Esophagus muscularis mucosa (tissue), 4 donors: ENCODE data around the gene COL26A1. TPM values are rescaled to one million over a fixed set of nuclear protein-coding genes. Genes with fewer than 3 reads are reported as not detected.
"Not testable (repeated sequence)": the region's sequence is repeated elsewhere in the genome, so short reads cannot be mapped to it uniquely, and the experiment has no call there.

Source experiments
- DNase-seq: peaks from one replicate; pipeline ENCODE4 v3.0.0-alpha.2; 2017; ENCODE audit errors: extremely low spot score
- H3K27ac ChIP-seq, 4 donors: fragments of 200-600 bp; sonication (generic); replicated peaks in 1 of 4; 1 replicate in 3 of 4; 2 replicates in 1 of 4; pipeline ENCODE4 v1.5.1; 2016 to 2019; ENCODE audit warnings: mild to moderate bottlenecking in 1 of 4
- H3K27me3 ChIP-seq, 4 donors: fragments of 200-600 bp; sonication (generic); one replicate each; pipeline versions ENCODE4 v1.5.1 to v1.6.0; 2016 to 2019
- H3K36me3 ChIP-seq, 4 donors: fragments of 200-600 bp; sonication (generic); one replicate each; pipeline ENCODE4 v1.5.1; 2016 to 2019
- H3K4me1 ChIP-seq, 4 donors: fragments of 200-600 bp; sonication (generic); one replicate each; pipeline ENCODE4 v1.5.1; 2016 to 2019
- H3K4me3 ChIP-seq, 4 donors: fragments of 200-600 bp; sonication (generic); 1 replicate in 2 of 4; 2 replicates in 2 of 4; pipeline ENCODE4 v1.5.1; 2016 to 2019; ENCODE audit warnings: mild to moderate bottlenecking in 4 of 4, moderate library complexity in 1 of 4
- H3K9me3 ChIP-seq, 4 donors: fragments of 200-600 bp; sonication (generic); 1 replicate in 3 of 4; 2 replicates in 1 of 4; pipeline ENCODE4 v1.5.1; 2016 to 2019
- EP300 ChIP-seq: sonication (generic); formaldehyde crosslinking; IDR thresholded peaks from one replicate; pipeline ENCODE4 v1.6.1; 2017; ENCODE audit warnings: antibody characterized with exemption
- POLR2A ChIP-seq: fragments of 450-650 bp; IDR thresholded peaks from one replicate; pipeline ENCODE4 v1.6.1; 2017; ENCODE audit warnings: antibody characterized with exemption, moderate library complexity, mild to moderate bottlenecking, low read depth
- POLR2AphosphoS5 ChIP-seq, 2 donors: sonication (generic); formaldehyde crosslinking; IDR thresholded peaks; one replicate each; pipeline ENCODE4 v1.6.1; 2017; ENCODE audit warnings: antibody characterized with exemption in 2 of 2
- WGBS: methylation state at CpG from one replicate; pipeline ENCODE4 v1.1.5; 2018; 5-methylcytosine and 5-hydroxymethylcytosine counted together
- intact Hi-C: fragments of 100-400 bp; cut with DNase I; formaldehyde crosslinking; loops from one replicate; pipeline ENCODE4 v1.15.1; 2023
- total RNA-seq, 4 donors: library from RNA; depleted of rRNA; stranded (reverse); fragments of >200 nt; gene quantifications; one replicate each; pipeline versions ENCODE4 v1.1.0 to v1.2.1, GENCODE V29; 2016
- TF ChIP-seq, protein P1 (sequence below), 3 experiments: fragments of 200-600 bp in 2 of 3; fragments of 450-650 bp in 1 of 3; sonication (generic) in 2 of 3; IDR thresholded peaks; one replicate each; pipeline ENCODE4 v1.5.1; 2017 to 2019; ENCODE audit warnings: antibody characterized with exemption in 3 of 3, mild to moderate bottlenecking in 2 of 3, moderate library complexity in 1 of 3

COL26A1 gene
- total RNA-seq, 4 donors from 2014 or later = not detected

DNA sequence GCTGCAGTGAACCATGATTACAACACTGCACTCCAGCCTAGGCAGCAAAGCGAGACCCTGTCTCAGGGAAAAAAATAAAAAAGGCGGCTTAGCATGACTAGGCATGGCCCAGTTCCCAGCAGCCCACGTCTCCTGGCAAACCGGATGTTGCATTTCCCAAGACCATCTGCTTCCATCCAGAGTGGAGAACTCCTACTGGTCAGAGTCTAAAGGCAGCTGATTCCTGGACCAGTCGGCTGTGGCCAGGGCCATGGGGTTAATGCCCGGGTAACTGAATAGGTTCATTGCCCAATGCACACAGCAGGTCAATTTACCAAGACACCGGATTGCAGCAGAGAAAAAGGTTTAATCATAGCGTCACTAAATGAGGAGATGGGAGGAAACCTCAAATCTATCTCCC is 133.3 kb downstream of the COL26A1 start:
- Histone ChIP-seq H3K9me3 (no peaks in the 10 kb centered on the region), H3K27me3 (peaks cover 0 to 21% (median 0%) of the 10 kb centered on the region in 4 donors), H3K4me3 (no peak overlapping the region), H3K4me1 (no peaks in the 10 kb centered on the region), H3K36me3 (no peaks in the 10 kb centered on the region), H3K27ac (no peak overlapping the region)
- no peak for DNase-seq
- intact Hi-C loops = no loop called here
- WGBS = 92% methylated on average over 6 of the region's 8 CpGs
- TF ChIP-seq, protein P1, sequence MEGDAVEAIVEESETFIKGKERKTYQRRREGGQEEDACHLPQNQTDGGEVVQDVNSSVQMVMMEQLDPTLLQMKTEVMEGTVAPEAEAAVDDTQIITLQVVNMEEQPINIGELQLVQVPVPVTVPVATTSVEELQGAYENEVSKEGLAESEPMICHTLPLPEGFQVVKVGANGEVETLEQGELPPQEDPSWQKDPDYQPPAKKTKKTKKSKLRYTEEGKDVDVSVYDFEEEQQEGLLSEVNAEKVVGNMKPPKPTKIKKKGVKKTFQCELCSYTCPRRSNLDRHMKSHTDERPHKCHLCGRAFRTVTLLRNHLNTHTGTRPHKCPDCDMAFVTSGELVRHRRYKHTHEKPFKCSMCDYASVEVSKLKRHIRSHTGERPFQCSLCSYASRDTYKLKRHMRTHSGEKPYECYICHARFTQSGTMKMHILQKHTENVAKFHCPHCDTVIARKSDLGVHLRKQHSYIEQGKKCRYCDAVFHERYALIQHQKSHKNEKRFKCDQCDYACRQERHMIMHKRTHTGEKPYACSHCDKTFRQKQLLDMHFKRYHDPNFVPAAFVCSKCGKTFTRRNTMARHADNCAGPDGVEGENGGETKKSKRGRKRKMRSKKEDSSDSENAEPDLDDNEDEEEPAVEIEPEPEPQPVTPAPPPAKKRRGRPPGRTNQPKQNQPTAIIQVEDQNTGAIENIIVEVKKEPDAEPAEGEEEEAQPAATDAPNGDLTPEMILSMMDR (IDR thresholded peaks at IDR 0.05) = no peak
- TF ChIP-seq EP300 (no peak), POLR2AphosphoS5 (IDR thresholded peaks at IDR 0.05) (no peak), POLR2A (no peak)

DNA sequence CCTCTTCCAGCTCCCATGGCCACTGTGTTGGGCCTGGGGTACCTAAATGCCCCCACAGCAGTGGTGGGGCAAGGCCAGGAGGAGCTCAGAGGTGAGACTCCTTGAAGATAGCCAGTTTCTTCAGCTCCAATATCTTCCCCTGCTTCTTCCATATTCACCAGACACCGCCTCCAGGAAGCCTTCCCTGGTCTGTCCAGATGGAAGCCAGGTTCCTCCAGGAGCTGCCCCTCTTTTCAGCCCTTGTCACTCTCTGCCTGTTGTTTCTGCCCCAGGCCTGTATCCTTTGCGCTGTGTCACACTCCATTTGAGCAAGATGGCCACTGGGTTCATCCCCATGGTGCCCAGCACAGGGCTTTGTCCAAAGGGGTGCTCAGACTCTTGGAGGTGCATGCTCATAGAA is 138.7 kb downstream of the COL26A1 start:
- no peak for DNase-seq
- Histone ChIP-seq H3K9me3 (no peaks in the 10 kb centered on the region), H3K4me3 (no peak overlapping the region), H3K36me3 (no peaks in the 10 kb centered on the region), H3K27ac (no peak overlapping the region), H3K4me1 (no peaks in the 10 kb centered on the region), H3K27me3 (peaks cover 0 to 4% (median 0%) of the 10 kb centered on the region in 4 donors)
- no peak for TF ChIP-seq POLR2AphosphoS5 (IDR thresholded peaks at IDR 0.05)
- TF ChIP-seq, protein P1 (IDR thresholded peaks at IDR 0.05) = no peak
- no peak for TF ChIP-seq POLR2A
- TF ChIP-seq EP300 = no peak
- intact Hi-C loops = no loop called here
- WGBS = 92% methylated on average over 2 of the region's 2 CpGs

DNA sequence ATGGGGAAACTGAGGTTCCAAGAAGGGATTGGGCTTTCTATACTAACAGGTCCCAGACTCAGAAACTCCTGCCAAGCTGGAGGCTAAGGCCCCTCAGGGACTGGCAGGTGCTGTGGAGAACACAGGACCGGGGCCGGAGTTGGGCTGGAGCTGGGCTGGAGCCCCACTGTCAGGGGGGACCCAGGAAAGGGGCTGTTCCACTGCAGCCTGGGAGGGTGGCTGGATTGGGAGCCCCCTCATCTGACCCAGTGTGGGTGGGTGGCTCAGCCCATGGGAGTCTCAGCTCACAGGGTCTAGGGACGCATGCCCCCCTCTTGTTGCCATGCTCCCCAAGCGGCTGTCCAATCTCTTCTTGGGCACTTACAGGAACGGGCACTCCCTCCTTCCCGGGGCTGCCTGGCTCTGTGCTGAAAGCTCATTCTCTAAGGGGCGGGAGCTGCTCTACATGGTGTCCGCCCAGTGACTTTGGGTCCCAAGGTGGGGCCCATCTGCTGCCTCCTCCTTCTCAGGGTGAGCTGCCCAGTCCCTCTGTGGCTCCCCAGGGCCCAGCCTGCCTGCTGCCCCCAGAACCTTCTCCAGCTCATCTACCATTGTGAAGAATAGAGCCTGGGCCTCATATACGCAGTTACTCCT is 139.9 kb downstream of the COL26A1 start:
- intact Hi-C loops = no loop called here
- WGBS = 91% methylated on average over 5 of the region's 9 CpGs
- DNase-seq = no peak
- TF ChIP-seq, protein P1 (IDR thresholded peaks at IDR 0.05) = no peak
- TF ChIP-seq POLR2AphosphoS5 (IDR thresholded peaks at IDR 0.05) = no peak
- TF ChIP-seq POLR2A = no peak
- TF ChIP-seq EP300 = no peak
- peaks cover 0 to 10% (median 0%) of the 10 kb centered on the region in 4 donors for H3K27me3 ChIP-seq
- H3K4me3 ChIP-seq = no peak overlapping the region
- H3K27ac ChIP-seq = no peak overlapping the region
- H3K36me3 ChIP-seq = no peaks in the 10 kb centered on the region
- H3K4me1 ChIP-seq = no peaks in the 10 kb centered on the region
- H3K9me3 ChIP-seq = no peaks in the 10 kb centered on the region

DNA sequence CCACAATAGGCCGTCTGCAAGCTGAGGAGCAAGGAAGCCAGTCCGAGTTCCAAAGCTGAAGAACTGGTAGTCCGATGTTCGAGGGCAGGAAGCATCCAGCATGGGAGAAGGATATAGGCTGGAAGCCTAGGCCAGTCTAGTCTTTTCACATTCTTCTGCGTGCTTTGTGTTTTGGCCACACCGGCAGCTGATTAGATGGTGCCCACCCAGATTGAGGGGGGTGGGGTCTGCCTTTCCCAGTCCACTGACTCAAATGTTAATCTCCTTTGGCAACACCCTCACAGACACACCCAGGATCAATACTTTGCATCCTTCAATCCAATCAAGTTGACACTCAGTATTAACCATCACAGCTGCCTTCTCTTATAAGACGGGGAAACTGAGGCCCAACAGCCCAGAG is 142.8 kb downstream of the COL26A1 start:
- H3K4me3 ChIP-seq, intact Hi-C loops, H3K9me3 ChIP-seq, H3K27ac ChIP-seq, DNase-seq, H3K36me3 ChIP-seq, H3K4me1 ChIP-seq: not testable (repeated sequence)
- peaks cover 0 to 39% (median 0%) of the 10 kb centered on the region in 4 donors for H3K27me3 ChIP-seq
- WGBS = 80% methylated on average over 7 of the region's 7 CpGs

DNA sequence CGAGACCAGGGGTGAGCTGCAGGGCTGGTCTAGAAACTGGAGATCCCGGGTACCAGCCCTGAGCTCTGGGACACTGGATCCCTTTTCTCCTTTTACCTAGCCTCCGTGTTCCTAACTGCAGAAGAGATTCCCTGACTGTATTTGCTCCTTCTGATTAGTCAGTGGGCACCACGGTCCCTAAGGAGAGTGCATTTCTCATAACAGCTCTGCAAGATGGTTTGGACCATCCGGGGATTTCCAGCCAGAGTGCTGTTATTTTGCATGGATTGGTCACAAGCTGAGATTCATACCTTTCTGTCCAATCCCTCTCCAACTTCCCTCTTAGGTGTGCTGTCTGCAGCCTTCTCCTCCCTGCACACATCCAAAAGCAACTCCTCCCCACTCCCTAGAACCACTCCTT is 143.9 kb downstream of the COL26A1 start:
- H3K4me3 ChIP-seq = no peak overlapping the region
- H3K9me3 ChIP-seq = no peaks in the 10 kb centered on the region
- no peaks in the 10 kb centered on the region for H3K4me1 ChIP-seq
- TF ChIP-seq, protein P1 (IDR thresholded peaks at IDR 0.05) = no peak
- TF ChIP-seq EP300 = no peak
- no peak for TF ChIP-seq POLR2A
- no peak for TF ChIP-seq POLR2AphosphoS5 (IDR thresholded peaks at IDR 0.05)
- no peak overlapping the region for H3K27ac ChIP-seq
- H3K36me3 ChIP-seq = no peaks in the 10 kb centered on the region
- intact Hi-C loops = no loop called here
- DNase-seq = no peak
- H3K27me3 ChIP-seq = peaks cover 0 to 48% (median 0%) of the 10 kb centered on the region in 4 donors
- 76% methylated on average over 5 of the region's 5 CpGs for WGBS
